ENCODE results near the gene MIB2.

- no peak for TF ChIP-seq EZH2 (IDR thresholded peaks at IDR 0.05)
- no peak for TF ChIP-seq POLR2AphosphoS5 (IDR thresholded peaks at IDR 0.05; ENCODE audit: borderline replicate concordance, low read depth, low read length)
Observed at GRCh38 chr1:1605724-1606123, 9.6 kb upstream of the MIB2 start.
